GM08714 (cell line): ENCODE results near the gene FUT2.
"Not testable (repeated sequence)": the region's sequence is repeated elsewhere in the genome, so short reads cannot be mapped to it uniquely, and the experiment has no call there.

Experiments
- H3K4me3 ChIP-seq: fragments of 200-500 bp; sonication (Bioruptor generic); 2 replicates; pipeline ENCODE4 v1.5.1; 2014; ENCODE audit warnings: mild to moderate bottlenecking, low read length, inconsistent platforms
- ZNF274 ChIP-seq: IDR thresholded peaks from 2 replicates; pipeline ENCODE4 v1.6.1; 2012; ENCODE audit warnings: mild to moderate bottlenecking, low read depth, low read length

The FUT2 gene

GRCh38 chr19:48664476-48664875, 31.3 kb upstream of the FUT2 start:
- TF ChIP-seq ZNF274 = no peak
- H3K4me3 ChIP-seq = no peak overlapping the region

GRCh38 chr19:48665786-48666185, 30.0 kb upstream of the FUT2 start:
- H3K4me3 ChIP-seq = no peak overlapping the region
- no peak for TF ChIP-seq ZNF274

- H3K4me3 ChIP-seq = no peak overlapping the region
- no peak for TF ChIP-seq ZNF274
Observed at GRCh38 chr19:48668332-48668731, 27.4 kb upstream of the FUT2 start.

- no peak overlapping the region for H3K4me3 ChIP-seq
- TF ChIP-seq ZNF274 = no peak
Observed at GRCh38 chr19:48668761-48669160, 27.0 kb upstream of the FUT2 start.

- no peak overlapping the region for H3K4me3 ChIP-seq
- no peak for TF ChIP-seq ZNF274
Observed at GRCh38 chr19:48669903-48670668, 25.7 kb upstream of the FUT2 start.

GRCh38 chr19:48670699-48671445, 24.9 kb upstream of the FUT2 start:
- no peak overlapping the region for H3K4me3 ChIP-seq
- TF ChIP-seq ZNF274 = no peak

- no peak for TF ChIP-seq ZNF274
- no peak overlapping the region for H3K4me3 ChIP-seq
Observed at GRCh38 chr19:48671446-48671995, 24.2 kb upstream of the FUT2 start.

GRCh38 chr19:48672994-48673393, 22.8 kb upstream of the FUT2 start, which contains the start of gene NTN5:
Gene NTN5, minus strand, starts transcription at chr19:48673017. Its CDS starts 2,031 bp downstream, at chr19:48670986.
- no peak for TF ChIP-seq ZNF274

GRCh38 chr19:48673436-48674100, 22.2 kb upstream of the FUT2 start:
- TF ChIP-seq ZNF274 = no peak
- no peak overlapping the region for H3K4me3 ChIP-seq

More at GRCh38 chr19:48672994-48673393, 22.8 kb upstream of the FUT2 start, which contains the start of gene NTN5:
- no peak within 1 kb of the TSS for H3K4me3 ChIP-seq

- H3K4me3 ChIP-seq = no peak overlapping the region
- TF ChIP-seq ZNF274 = no peak
Observed at GRCh38 chr19:48674216-48674809, 21.5 kb upstream of the FUT2 start.

- H3K4me3 ChIP-seq = no peak overlapping the region
- no peak for TF ChIP-seq ZNF274
Observed at GRCh38 chr19:48674921-48675824, 20.6 kb upstream of the FUT2 start.

GRCh38 chr19:48676487-48676886, 19.3 kb upstream of the FUT2 start:
- no peak for TF ChIP-seq ZNF274
- H3K4me3 ChIP-seq = no peak overlapping the region

- H3K4me3 ChIP-seq = no peak overlapping the region
- TF ChIP-seq ZNF274 = no peak
Observed at GRCh38 chr19:48676887-48677286, 18.9 kb upstream of the FUT2 start.

- no peak for TF ChIP-seq ZNF274
- no peak overlapping the region for H3K4me3 ChIP-seq
Observed at GRCh38 chr19:48678201-48678600, 17.6 kb upstream of the FUT2 start.

GRCh38 chr19:48680006-48680405, 15.8 kb upstream of the FUT2 start:
- H3K4me3 ChIP-seq = not testable (repeated sequence)
